Fibroblast of villous mesenchyme (primary cell): ENCODE data around the gene PTPRN2. TPM values are rescaled to one million over a fixed set of nuclear protein-coding genes. Genes with fewer than 3 reads are reported as not detected.

Experiments used
- DNase-seq: peaks from one replicate; pipeline ENCODE4 v3.0.0-alpha.2; 2010; ENCODE audit warnings: low read depth
- H3K4me3 ChIP-seq: 2 replicates; pipeline ENCODE4 v1.5.1; 2011; ENCODE audit warnings: low read depth, mild to moderate bottlenecking, low read length
- total RNA-seq: library from RNA; depleted of rRNA; stranded (reverse); fragments of >200 nt; gene quantifications from 2 replicates; pipeline ENCODE4 v1.2.3, GENCODE V29; 2012
- TF ChIP-seq, protein P1 (sequence below): IDR thresholded peaks from 2 replicates; pipeline ENCODE4 v1.5.1; 2012; ENCODE audit warnings: low read depth, mild to moderate bottlenecking, low read length; ENCODE audit not compliant: insufficient read depth

PTPRN2 gene
- total RNA-seq, 1 donor, result not detected

DNA sequence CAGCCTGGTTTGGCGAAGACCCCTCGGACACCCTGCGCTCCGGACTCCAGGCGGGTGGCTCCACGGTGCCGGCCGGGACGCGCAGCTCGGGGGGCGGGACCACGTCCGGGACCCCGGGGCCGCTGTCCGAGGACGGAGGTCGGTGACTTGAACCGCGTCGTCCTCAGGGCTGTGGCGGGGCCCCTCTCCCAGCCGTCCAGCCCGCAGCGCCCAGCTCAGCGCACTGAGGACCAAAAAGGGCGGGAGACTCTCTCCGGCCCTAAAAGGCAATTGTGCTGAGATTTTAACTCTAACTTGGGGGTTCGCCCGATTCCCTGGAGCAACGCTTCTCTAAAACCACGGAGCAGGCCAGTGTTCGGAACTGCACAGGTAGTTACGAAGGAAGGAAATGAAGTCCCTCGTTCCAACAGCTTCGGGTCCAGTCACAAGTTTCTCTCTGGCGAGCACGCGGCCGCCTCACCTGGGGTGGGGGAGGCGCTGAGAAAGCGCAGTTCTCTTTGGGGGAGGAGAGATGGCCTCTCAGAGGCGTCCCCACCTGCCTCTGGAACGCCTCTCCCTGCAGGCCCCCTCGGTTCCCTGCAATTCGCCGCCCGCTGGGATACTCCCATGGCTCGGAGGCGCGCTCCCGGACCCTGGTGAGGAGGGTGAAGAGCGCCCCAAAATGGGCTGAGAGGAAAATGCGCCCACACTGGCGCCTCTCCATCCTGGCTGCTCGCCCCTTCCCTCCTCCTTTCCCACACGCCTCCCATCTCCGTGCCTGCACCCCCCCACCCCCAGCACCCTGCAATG is 898.2 kb downstream of the PTPRN2 start:
- no peak overlapping the region for H3K4me3 ChIP-seq
- TF ChIP-seq, protein P1, sequence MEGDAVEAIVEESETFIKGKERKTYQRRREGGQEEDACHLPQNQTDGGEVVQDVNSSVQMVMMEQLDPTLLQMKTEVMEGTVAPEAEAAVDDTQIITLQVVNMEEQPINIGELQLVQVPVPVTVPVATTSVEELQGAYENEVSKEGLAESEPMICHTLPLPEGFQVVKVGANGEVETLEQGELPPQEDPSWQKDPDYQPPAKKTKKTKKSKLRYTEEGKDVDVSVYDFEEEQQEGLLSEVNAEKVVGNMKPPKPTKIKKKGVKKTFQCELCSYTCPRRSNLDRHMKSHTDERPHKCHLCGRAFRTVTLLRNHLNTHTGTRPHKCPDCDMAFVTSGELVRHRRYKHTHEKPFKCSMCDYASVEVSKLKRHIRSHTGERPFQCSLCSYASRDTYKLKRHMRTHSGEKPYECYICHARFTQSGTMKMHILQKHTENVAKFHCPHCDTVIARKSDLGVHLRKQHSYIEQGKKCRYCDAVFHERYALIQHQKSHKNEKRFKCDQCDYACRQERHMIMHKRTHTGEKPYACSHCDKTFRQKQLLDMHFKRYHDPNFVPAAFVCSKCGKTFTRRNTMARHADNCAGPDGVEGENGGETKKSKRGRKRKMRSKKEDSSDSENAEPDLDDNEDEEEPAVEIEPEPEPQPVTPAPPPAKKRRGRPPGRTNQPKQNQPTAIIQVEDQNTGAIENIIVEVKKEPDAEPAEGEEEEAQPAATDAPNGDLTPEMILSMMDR, result no peak
- no peak for DNase-seq

DNA sequence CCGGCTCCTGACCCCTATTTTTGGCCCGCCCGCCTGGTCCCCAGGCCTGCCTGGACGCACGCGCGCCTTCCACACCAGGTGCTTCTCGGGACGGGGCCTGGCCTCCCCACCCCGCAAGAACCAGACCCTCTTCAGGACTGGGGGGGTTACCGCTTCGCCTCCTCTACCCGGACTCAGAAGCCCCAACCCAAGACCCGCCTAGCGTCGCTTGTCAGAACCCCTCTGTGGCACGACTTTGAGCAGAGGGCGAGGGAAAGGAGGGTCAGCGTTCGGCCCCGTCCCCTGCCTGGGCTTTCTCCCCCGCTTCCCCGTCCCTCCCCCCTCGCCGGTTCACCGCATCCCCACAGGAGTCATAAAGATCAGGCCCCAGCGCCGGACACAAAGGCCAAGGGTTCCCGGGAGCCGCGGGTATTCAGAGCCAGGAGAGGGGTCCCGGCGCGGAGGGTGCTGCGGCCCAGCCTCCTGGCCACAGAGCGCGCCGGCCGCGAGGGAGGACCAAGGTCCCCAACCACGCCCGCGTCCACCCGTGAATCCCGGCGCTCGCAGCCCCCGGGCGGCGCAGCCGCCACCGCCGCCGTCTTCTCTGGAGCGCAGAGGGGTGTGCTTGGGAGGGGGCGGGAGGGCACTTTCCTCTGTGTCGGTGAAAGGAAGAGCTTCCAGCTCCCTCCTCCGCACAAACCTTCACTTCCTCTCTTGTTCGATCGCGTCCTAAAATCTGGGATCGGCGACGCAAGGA is 898.9 kb downstream of the PTPRN2 start:
- TF ChIP-seq, protein P1, result no peak
- DNase-seq, result no peak
- no peak overlapping the region for H3K4me3 ChIP-seq

DNA sequence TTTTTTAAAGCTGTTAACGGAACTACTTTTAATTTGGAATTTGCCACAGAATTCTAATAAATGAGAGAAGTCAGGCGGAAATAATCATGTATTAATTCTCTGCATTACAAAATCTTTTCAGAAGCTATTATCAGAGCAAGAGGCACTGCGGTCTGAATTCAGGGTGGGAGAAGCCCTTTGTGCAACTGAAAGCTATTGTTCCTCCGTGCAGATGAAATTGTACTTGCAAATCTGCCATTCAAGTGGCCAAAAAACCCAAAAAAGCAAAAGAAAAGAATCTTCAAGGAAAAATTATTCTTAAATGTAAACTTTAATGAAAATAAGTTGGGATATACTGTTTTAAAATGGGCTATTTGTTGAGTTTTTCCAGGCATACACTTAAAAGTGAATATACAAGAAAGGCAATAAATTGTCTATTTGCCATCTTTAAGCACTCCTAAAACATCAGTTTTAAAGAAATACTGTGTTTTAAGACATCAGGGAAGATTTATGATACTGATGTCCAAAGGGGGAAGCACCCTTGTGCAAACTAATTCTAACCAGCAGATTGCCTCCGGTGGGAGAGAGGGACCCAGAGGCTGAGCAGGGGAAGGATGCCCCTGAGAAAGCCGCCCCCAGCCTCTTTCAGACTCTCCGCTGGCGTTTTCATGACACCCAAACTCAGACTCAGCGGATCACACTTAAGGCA is 899.6 kb downstream of the PTPRN2 start:
- no peak for DNase-seq
- TF ChIP-seq, protein P1, result no peak
- H3K4me3 ChIP-seq, result no peak overlapping the region

DNA sequence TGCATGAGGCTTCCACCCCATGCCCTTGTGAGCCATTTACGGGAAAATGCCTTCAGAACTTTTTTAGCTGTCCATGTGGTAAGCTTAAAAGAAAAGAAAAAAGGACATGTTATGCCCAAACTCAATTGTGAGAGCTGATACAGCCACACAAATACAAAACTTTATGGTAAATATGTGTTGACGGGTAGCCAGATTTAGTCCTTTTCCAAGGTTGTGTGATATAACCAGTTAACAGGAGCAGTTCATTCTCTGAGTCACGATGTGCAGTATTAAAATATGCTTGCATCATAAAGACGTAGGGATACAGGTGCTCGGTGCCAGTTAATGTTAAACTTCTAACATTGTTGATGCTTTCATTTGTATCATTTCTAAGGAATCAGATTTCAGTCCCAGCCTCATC is 900.5 kb downstream of the PTPRN2 start:
- TF ChIP-seq, protein P1, result no peak
- H3K4me3 ChIP-seq, result no peak overlapping the region
- DNase-seq, result no peak

DNA sequence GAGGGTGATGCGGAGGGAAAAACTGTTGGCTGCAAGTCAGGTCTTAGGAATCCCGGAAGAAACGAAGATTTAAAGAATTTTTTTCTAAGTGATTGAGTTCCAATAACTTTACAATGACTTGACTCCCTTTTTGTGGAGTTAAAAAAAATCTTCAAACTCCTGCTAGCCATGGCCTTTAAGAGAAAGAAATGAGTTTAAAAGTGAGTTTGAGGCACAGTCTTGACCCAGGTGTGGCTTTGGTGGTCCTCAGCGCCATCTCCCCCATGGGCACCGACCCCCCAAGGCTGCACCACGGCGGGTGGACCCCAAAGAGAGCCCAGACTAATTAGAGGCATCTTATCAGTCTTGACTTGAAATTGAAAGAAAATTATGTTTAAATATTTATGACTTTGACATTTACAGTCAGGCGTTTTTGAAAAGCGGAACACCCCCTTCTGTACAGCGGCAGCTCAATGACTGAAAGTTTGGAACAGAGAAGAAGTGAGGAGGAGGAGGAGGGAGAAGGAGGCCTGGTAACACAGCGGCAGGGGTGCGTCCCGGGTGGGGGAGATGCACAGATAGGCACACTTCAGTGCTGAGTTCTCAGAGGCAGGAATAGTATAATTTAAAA is 901.2 kb downstream of the PTPRN2 start:
- TF ChIP-seq, protein P1, result no peak
- DNase-seq, result no peak
- H3K4me3 ChIP-seq, result no peak overlapping the region

DNA sequence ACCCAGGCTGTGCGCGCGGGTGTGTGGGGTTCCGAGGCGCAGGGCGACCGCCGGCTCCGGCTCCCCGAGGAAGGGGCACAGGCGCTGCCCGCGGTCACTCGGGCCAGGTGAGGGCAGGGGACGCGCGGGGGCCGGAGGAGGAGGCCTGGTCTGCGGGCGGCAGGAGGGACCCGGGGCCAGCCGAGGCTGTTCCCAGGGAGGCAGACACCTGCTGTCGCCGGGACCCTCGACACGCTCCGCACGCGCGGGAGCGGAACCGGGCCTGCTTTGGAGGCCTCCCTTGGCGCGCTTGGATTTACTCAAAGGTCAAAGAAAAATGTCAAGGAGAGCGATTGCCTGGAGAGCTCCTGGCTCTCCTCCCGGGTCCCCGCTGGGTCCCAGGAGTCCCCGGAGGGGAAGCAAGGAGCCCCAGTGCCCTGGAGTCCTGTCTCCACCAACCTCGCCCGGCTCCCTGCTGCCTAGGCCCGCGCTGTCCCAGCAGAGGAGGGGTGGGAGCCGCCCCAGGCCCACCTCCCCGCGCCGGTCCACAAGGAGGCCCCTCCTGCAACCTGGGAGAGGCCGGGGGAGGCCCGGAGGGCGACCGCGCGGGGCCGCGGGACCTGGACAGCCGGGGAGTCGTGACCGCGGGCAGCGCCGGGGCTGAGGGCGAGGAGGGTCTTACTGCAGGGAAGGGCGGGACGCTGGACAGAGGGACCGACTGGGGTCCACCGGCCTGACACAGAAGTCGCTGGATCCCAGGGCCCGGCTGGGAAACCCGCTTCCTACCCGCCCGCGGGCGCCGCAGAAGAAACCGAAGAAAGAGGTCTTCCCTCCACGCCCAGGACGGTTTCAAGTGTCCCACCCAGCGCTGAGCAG is 902.0 kb downstream of the PTPRN2 start:
- TF ChIP-seq, protein P1, result no peak
- DNase-seq, result no peak
- H3K4me3 ChIP-seq, result no peak overlapping the region
